DND-41 (cell line): ENCODE results near the gene CDH2.

Experiments used
- ATAC-seq: fragments of 200-7000 bp; cut with Tn5 transposase; 3 replicates; pipeline ENCODE4 v1.9.1; 2021; ENCODE audit warnings: low read depth; ENCODE audit not compliant: insufficient read depth
- DNase-seq: peaks from one replicate; pipeline ENCODE4 v3.0.0-alpha.2; 2020
- H2AFZ ChIP-seq: 2 replicates; pipeline ENCODE4 v1.6.0; 2012; ENCODE audit warnings: low read depth, low read length
- H3K27ac ChIP-seq: 2 replicates; pipeline ENCODE4 v1.5.1; 2012; ENCODE audit warnings: low read length, inconsistent platforms
- H3K27me3 ChIP-seq: fragments of 200-600 bp; sonication (generic); 2 replicates; pipeline ENCODE4 v1.6.0; 2012; ENCODE audit warnings: low read length, mild to moderate bottlenecking, inconsistent platforms; ENCODE audit not compliant: insufficient read depth, poor library complexity
- H3K36me3 ChIP-seq: 2 replicates; pipeline ENCODE4 v1.5.1; 2012; ENCODE audit warnings: low read length, inconsistent platforms; ENCODE audit not compliant: insufficient read depth
- H3K4me1 ChIP-seq: 2 replicates; pipeline ENCODE4 v1.5.1; 2012; ENCODE audit warnings: mild to moderate bottlenecking, low read length; ENCODE audit not compliant: insufficient read depth
- H3K4me2 ChIP-seq: 2 replicates; pipeline ENCODE4 v1.6.0; 2012; ENCODE audit warnings: mild to moderate bottlenecking, moderate library complexity, low read length, inconsistent platforms; ENCODE audit not compliant: insufficient read depth
- H3K4me3 ChIP-seq, 2 experiments: fragments of 200-600 bp in 1 of 2; shearing (Covaris generic) in 1 of 2; 2 replicates each; pipeline ENCODE4 v1.5.1; 2012 to 2016; ENCODE audit warnings: inconsistent platforms in 2 of 2, low read length in 2 of 2, mild to moderate bottlenecking in 2 of 2, low read depth in 1 of 2, moderate library complexity in 1 of 2
- H3K79me2 ChIP-seq: 2 replicates; pipeline ENCODE4 v1.6.0; 2012; ENCODE audit warnings: low read length, inconsistent platforms; ENCODE audit not compliant: insufficient read depth
- H3K9ac ChIP-seq: 2 replicates; pipeline ENCODE4 v1.6.0; 2012; ENCODE audit warnings: low read depth, mild to moderate bottlenecking, inconsistent platforms, low read length, moderate library complexity
- H3K9me3 ChIP-seq: 2 replicates; pipeline ENCODE4 v1.5.1; 2012; ENCODE audit warnings: low read length, moderate library complexity, mild to moderate bottlenecking, inconsistent platforms; ENCODE audit not compliant: insufficient read depth, severe bottlenecking
- H4K20me1 ChIP-seq: 2 replicates; pipeline ENCODE4 v1.6.0; 2012; ENCODE audit warnings: low read length; ENCODE audit not compliant: insufficient read depth
- CTCF ChIP-seq: IDR thresholded peaks from 2 replicates; pipeline ENCODE4 v1.5.1; 2012; ENCODE audit warnings: borderline replicate concordance, low read length, moderate library complexity, mild to moderate bottlenecking; ENCODE audit not compliant: poor library complexity, severe bottlenecking; ENCODE audit errors: extremely low read depth
- EZH2 ChIP-seq: IDR thresholded peaks from 3 replicates; pipeline ENCODE4 v1.6.1; 2012; ENCODE audit warnings: borderline replicate concordance, low read depth, mild to moderate bottlenecking, moderate library complexity, low read length, inconsistent platforms; ENCODE audit not compliant: severe bottlenecking

CDH2 gene

GRCh38 chr18:28127228-28127627 is 49.7 kb downstream of the CDH2 start:
- TF ChIP-seq EZH2 (no peak), CTCF (no peak)
- Histone ChIP-seq H3K4me2 (no peak overlapping the region), H3K4me3 (no peak overlapping the region), H3K9ac (no peak overlapping the region), H3K27ac (no peak overlapping the region), H4K20me1 (peaks cover 7% of the 10 kb centered on the region; the same call in 1 of the 2 replicates), H3K36me3 (no peaks in the 10 kb centered on the region), H3K27me3 (no peaks in the 10 kb centered on the region), H2AFZ (no peak overlapping the region), H3K4me1 (no peaks in the 10 kb centered on the region), H3K9me3 (no peaks in the 10 kb centered on the region), H3K79me2 (peaks cover 23% of the 10 kb centered on the region)
- no peak for DNase-seq
- ATAC-seq = no peak

GRCh38 chr18:28126768-28127167 is 50.2 kb downstream of the CDH2 start:
- Histone ChIP-seq H3K9ac (no peak overlapping the region), H3K27me3 (no peaks in the 10 kb centered on the region), H2AFZ (no peak overlapping the region), H3K79me2 (peaks cover 23% of the 10 kb centered on the region), H4K20me1 (peaks cover 4% of the 10 kb centered on the region; the same call in 1 of the 2 replicates), H3K36me3 (no peaks in the 10 kb centered on the region), H3K4me1 (no peaks in the 10 kb centered on the region), H3K4me2 (no peak overlapping the region), H3K4me3 (no peak overlapping the region), H3K9me3 (no peaks in the 10 kb centered on the region), H3K27ac (no peak overlapping the region)
- DNase-seq = no peak
- TF ChIP-seq CTCF (no peak), EZH2 (no peak)
- no peak for ATAC-seq

DNA sequence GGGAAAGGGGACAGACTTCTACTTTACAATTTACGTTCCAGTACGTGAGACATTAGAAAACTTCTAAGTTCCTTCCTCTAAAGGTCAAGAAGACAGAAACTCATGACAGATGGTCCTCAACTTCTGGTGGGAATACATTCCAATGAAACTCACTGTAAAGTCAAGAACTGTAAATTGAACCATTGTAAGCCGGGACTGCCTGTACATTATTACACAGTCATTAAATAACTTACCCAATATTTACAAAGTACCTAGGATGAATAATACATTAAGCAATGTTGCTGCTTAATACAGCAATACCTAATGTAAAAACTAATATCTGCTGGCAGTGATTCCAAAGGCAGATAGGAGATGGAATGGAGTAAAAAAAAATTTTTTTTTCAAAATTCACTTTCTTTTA is 51.9 kb downstream of the CDH2 start:
- TF ChIP-seq CTCF = no peak
- TF ChIP-seq EZH2 = no peak
- no peaks in the 10 kb centered on the region for H3K4me1 ChIP-seq
- peaks cover 23% of the 10 kb centered on the region for H3K79me2 ChIP-seq
- H3K9me3 ChIP-seq = no peaks in the 10 kb centered on the region
- ATAC-seq = no peak
- no peak overlapping the region for H3K27ac ChIP-seq
- H2AFZ ChIP-seq = no peak overlapping the region
- peaks cover 4% of the 10 kb centered on the region; the same call in 1 of the 2 replicates for H4K20me1 ChIP-seq
- no peak overlapping the region for H3K9ac ChIP-seq
- H3K4me3 ChIP-seq = no peak overlapping the region
- H3K27me3 ChIP-seq = no peaks in the 10 kb centered on the region
- DNase-seq = no peak
- no peak overlapping the region for H3K4me2 ChIP-seq
- H3K36me3 ChIP-seq = no peaks in the 10 kb centered on the region
